G401 (cell line): ENCODE results near the gene ADD3. TPM values are rescaled to one million over a fixed set of nuclear protein-coding genes. Genes with fewer than 3 reads are reported as not detected.
"Not testable (repeated sequence)": the region's sequence is repeated elsewhere in the genome, so short reads cannot be mapped to it uniquely, and the experiment has no call there.

Experiments used
- DNase-seq: peaks from one replicate; pipeline ENCODE4 v3.0.0-alpha.2; 2015; ENCODE audit warnings: low spot score
- in situ Hi-C: cut with HindIII; loops from 2 replicates; pipeline ENCODE4 v1.10.0; 2016; ENCODE audit warnings: low sequenced_read_pairs, mixed read lengths
- total RNA-seq: library from RNA; depleted of rRNA; stranded (reverse); fragments of >200 nt; shearing (Covaris generic); gene quantifications from 2 replicates; pipeline ENCODE4 v1.2.3, GENCODE V29; 2014

The ADD3 gene
- total RNA-seq, 1 experiment from 2014 or later: 69.6 TPM

GRCh38 chr10:110048145-110048544 lies 40.4 kb downstream of the ADD3 start:
- in situ Hi-C loops, DNase-seq: not testable (repeated sequence)

- in situ Hi-C loops: no loop called here
- DNase-seq: no peak
Measured at GRCh38 chr10:110048781-110049180, 41.0 kb downstream of the ADD3 start.

GRCh38 chr10:110049889-110050591 lies 42.3 kb downstream of the ADD3 start:
- DNase-seq, in situ Hi-C loops: not testable (repeated sequence)

- in situ Hi-C loops: no loop called here
- no peak for DNase-seq
Measured at GRCh38 chr10:110051487-110051886, 43.7 kb downstream of the ADD3 start.

GRCh38 chr10:110052916-110053315 lies 45.1 kb downstream of the ADD3 start:
- no peak for DNase-seq
- in situ Hi-C loops: no loop called here

GRCh38 chr10:110056822-110057221 lies 49.0 kb downstream of the ADD3 start:
- in situ Hi-C loops: no loop called here
- DNase-seq: no peak

GRCh38 chr10:110057456-110057855 lies 49.7 kb downstream of the ADD3 start:
- DNase-seq: no peak
- in situ Hi-C loops: no loop called here

GRCh38 chr10:110058212-110058611 lies 50.4 kb downstream of the ADD3 start:
- in situ Hi-C loops: no loop called here
- DNase-seq: no peak

GRCh38 chr10:110059925-110060324 lies 52.1 kb downstream of the ADD3 start:
- in situ Hi-C loops: no loop called here
- DNase-seq: no peak

GRCh38 chr10:110061687-110062086 lies 53.9 kb downstream of the ADD3 start:
- no peak for DNase-seq
- in situ Hi-C loops: no loop called here

GRCh38 chr10:110065269-110065668 lies 57.5 kb downstream of the ADD3 start:
- DNase-seq: no peak
- in situ Hi-C loops: no loop called here

- DNase-seq: no peak
- in situ Hi-C loops: no loop called here
Measured at GRCh38 chr10:110067960-110068770, 60.4 kb downstream of the ADD3 start.

GRCh38 chr10:110068780-110069179 lies 61.0 kb downstream of the ADD3 start:
- in situ Hi-C loops: no loop called here

GRCh38 chr10:110069502-110069982 lies 61.8 kb downstream of the ADD3 start:
- in situ Hi-C loops: no loop called here
- DNase-seq: no peak

More at GRCh38 chr10:110068780-110069179, 61.0 kb downstream of the ADD3 start:
- no peak for DNase-seq

- in situ Hi-C loops: no loop called here
- no peak for DNase-seq
Measured at GRCh38 chr10:110073896-110074295, 66.1 kb downstream of the ADD3 start.

- in situ Hi-C loops: no loop called here
- no peak for DNase-seq
Measured at GRCh38 chr10:110074298-110074697, 66.5 kb downstream of the ADD3 start.

GRCh38 chr10:110074758-110075671 lies 67.2 kb downstream of the ADD3 start:
- in situ Hi-C loops: no loop called here
- DNase-seq: peak; percentile 43

- in situ Hi-C loops: no loop called here
- no peak for DNase-seq
Measured at GRCh38 chr10:110075686-110076085, 67.9 kb downstream of the ADD3 start.

GRCh38 chr10:110076559-110077318 lies 69.0 kb downstream of the ADD3 start:
- DNase-seq: no peak
- in situ Hi-C loops: no loop called here
